Nephron (organoid): Measurements from ENCODE around the gene SSX5.
"Not testable (repeated sequence)": the region's sequence is repeated elsewhere in the genome, so short reads cannot be mapped to it uniquely, and the experiment has no call there.

Experiments
- H3K27ac Mint-ChIP-seq, 3 experiments: 2 replicates each; pipeline ENCODE4 v1.8.0; 2020; ENCODE audit warnings: mixed read lengths in 3 of 3, mild to moderate bottlenecking in 2 of 3, moderate library complexity in 1 of 3
- H3K27me3 Mint-ChIP-seq: 2 replicates; pipeline ENCODE4 v1.8.0; 2021; ENCODE audit warnings: low read depth, mild to moderate bottlenecking, moderate library complexity, mixed read lengths
- H3K36me3 Mint-ChIP-seq: 2 replicates; pipeline ENCODE4 v1.8.0; 2020; ENCODE audit warnings: low read depth, mixed read lengths
- H3K4me1 Mint-ChIP-seq: 2 replicates; pipeline ENCODE4 v1.8.0; 2020; ENCODE audit warnings: mixed read lengths
- H3K4me3 Mint-ChIP-seq, 3 experiments: 2 replicates each; pipeline ENCODE4 v1.8.0; 2020; ENCODE audit warnings: mild to moderate bottlenecking in 3 of 3, mixed read lengths in 3 of 3, moderate library complexity in 2 of 3
- H3K9me3 Mint-ChIP-seq: 2 replicates; pipeline ENCODE4 v1.8.0; 2020; ENCODE audit warnings: mixed read lengths
- TF ChIP-seq, protein P1 (sequence below), 3 experiments: fragments of 200-600 bp; sonication (generic); IDR thresholded peaks; one replicate each; pipeline ENCODE4 v1.5.0; 2021; ENCODE audit warnings: antibody characterized with exemption in 3 of 3; ENCODE audit not compliant: unreplicated experiment in 3 of 3

Gene SSX5, protein sequence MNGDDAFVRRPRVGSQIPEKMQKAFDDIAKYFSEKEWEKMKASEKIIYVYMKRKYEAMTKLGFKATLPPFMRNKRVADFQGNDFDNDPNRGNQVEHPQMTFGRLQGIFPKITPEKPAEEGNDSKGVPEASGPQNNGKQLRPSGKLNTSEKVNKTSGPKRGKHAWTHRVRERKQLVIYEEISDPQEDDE

DNA sequence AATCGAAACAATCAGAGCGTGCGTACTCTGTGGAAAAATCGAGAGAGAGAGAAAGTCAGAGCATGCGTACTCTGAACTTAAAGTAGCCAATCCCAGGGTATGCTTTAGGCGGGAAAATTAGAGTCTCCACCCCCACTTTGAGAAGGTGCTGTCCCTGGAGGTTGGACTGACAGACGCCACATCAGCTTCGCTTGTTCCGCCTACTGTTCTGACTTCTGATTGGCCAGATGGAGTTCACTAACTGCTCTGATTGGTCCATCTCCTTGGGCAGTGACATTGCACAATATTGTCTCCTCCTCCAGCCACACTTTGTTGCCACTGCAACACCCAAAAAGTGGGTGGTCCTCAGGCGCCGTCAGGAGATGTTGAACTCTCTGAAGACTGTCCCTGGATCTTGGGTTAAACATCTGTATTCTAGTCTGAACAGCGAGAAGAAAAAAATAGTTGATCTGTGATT is at the start of gene SSX5:
Gene SSX5, minus strand, starts transcription at position 51 of the 457 bp plus-strand sequence. CDS start 1,437 bp downstream, outside the sequence.
- TF ChIP-seq, protein P1, sequence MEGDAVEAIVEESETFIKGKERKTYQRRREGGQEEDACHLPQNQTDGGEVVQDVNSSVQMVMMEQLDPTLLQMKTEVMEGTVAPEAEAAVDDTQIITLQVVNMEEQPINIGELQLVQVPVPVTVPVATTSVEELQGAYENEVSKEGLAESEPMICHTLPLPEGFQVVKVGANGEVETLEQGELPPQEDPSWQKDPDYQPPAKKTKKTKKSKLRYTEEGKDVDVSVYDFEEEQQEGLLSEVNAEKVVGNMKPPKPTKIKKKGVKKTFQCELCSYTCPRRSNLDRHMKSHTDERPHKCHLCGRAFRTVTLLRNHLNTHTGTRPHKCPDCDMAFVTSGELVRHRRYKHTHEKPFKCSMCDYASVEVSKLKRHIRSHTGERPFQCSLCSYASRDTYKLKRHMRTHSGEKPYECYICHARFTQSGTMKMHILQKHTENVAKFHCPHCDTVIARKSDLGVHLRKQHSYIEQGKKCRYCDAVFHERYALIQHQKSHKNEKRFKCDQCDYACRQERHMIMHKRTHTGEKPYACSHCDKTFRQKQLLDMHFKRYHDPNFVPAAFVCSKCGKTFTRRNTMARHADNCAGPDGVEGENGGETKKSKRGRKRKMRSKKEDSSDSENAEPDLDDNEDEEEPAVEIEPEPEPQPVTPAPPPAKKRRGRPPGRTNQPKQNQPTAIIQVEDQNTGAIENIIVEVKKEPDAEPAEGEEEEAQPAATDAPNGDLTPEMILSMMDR (IDR thresholded peaks at IDR 0.05; ENCODE audit: unreplicated experiment in 3 of 3) = no peak
- H3K27me3 Mint-ChIP-seq = no peaks in the 10 kb centered on the region
- H3K36me3 Mint-ChIP-seq = no peaks in the 10 kb centered on the region
- H3K4me3 Mint-ChIP-seq = no peak within 1 kb of the TSS
- no peaks in the 10 kb centered on the region for H3K4me1 Mint-ChIP-seq
- peaks cover 18% of the 10 kb centered on the region for H3K9me3 Mint-ChIP-seq
- H3K27ac Mint-ChIP-seq = no peak within 1 kb of the TSS

DNA sequence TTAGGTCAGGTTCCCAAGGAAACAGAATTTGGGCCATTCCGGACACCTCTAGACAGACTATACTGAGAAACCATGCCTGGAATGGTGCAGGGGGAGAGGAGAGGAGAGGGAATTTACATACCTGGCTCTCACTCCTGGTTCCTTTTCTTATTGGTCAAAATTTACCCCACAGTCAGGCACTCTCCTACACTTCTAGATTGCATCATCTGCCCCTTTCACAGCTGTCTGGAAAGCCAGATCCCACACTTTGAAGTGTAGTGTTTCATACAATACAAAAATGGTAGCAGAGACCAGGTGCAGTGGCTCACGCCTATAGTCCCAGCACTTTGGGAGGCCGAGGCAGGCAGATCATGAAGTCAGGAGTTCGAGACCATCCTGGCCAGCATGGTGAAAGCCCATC is 27.6 kb upstream of the SSX5 start:
- H3K27ac Mint-ChIP-seq, H3K4me1 Mint-ChIP-seq, H3K27me3 Mint-ChIP-seq, H3K36me3 Mint-ChIP-seq, H3K4me3 Mint-ChIP-seq: not testable (repeated sequence)
- peaks cover 23% of the 10 kb centered on the region for H3K9me3 Mint-ChIP-seq

DNA sequence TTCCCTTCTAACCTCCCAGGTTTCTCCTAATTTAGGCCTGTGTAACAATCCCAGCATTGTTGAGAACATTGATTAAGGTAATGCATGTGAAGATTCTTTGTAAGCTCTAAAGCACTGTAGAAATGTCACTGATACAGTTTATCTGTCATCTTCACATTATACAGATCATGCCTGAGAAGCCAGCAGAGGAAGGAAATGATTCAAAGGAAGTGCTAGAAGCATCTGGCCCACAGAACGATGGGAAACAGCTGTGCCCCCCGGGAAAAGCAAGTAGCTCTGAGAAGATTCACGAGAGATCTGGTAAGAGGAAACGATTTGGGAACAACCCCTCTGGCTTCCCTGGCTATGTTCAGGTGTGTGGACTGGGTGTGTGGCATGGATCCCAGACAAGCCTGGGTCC is 17.7 kb upstream of the SSX5 start:
- H3K27me3 Mint-ChIP-seq, H3K27ac Mint-ChIP-seq, H3K4me3 Mint-ChIP-seq, H3K9me3 Mint-ChIP-seq, H3K4me1 Mint-ChIP-seq, H3K36me3 Mint-ChIP-seq: not testable (repeated sequence)

DNA sequence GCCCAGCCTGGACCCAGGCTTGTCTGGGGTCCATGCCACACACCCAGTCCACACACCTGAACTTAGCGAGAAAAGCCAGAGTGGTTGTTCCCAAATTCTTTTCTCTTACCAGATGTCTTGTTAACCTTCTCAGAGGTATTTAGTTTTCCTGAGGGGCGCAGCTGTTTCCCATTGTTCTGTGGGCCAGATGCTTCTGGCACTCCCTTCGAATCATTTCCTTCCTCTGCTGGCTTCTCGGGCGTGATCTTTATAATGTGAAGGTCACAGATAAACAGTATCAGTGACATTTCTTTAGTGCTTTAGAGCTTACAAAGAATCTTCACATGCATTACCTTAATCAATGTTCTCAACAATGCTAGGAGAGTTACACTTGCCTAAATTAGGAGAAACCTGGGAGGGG is 6.6 kb downstream of the SSX5 start:
- H3K4me1 Mint-ChIP-seq, H3K36me3 Mint-ChIP-seq, H3K27ac Mint-ChIP-seq, H3K4me3 Mint-ChIP-seq, H3K27me3 Mint-ChIP-seq: not testable (repeated sequence)
- H3K9me3 Mint-ChIP-seq = peaks cover 22% of the 10 kb centered on the region

DNA sequence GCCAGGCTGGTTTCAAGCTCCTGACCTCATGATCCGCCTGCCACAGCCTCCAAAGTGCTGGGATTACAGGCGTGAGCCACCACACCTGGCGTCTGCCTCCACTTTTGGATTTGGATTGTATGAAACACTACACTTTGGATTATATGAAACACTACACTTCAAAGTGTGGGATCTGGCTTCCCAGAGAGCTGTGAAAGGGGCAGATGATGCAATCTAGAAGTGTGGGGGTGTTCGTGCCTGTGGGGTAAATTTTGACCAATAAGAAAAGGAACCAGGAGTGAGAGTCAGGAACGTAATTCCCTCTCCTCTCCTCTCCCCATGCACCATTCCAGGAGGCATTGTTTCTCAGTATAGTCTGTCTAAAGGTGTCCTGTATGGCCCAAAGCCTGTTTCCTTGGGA is 14.7 kb downstream of the SSX5 start:
- not testable (repeated sequence) for H3K4me1 Mint-ChIP-seq, H3K4me3 Mint-ChIP-seq, H3K27ac Mint-ChIP-seq, H3K36me3 Mint-ChIP-seq, H3K27me3 Mint-ChIP-seq
- H3K9me3 Mint-ChIP-seq = peaks cover 43% of the 10 kb centered on the region

DNA sequence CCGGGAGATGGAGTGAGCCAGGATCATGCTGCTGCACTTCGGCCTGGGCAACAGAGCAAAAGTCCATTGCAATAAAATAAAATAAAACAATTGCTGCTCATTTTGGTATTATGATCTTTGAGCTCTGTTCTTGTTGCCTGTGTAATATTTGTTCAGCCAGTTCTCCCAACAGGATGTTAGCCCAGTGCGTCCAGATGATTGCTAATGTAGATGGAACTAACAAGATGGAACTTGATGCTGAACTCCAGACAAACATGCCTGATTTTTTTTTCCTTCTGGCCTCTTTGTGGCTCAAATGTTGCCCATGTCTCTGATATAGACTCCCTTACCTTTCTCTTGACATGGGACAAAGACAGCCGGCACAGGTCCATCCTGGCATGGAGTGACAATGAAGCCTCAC is 15.8 kb downstream of the SSX5 start:
- TF ChIP-seq, protein P1 (IDR thresholded peaks at IDR 0.05; ENCODE audit: unreplicated experiment in 3 of 3) = no peak

DNA sequence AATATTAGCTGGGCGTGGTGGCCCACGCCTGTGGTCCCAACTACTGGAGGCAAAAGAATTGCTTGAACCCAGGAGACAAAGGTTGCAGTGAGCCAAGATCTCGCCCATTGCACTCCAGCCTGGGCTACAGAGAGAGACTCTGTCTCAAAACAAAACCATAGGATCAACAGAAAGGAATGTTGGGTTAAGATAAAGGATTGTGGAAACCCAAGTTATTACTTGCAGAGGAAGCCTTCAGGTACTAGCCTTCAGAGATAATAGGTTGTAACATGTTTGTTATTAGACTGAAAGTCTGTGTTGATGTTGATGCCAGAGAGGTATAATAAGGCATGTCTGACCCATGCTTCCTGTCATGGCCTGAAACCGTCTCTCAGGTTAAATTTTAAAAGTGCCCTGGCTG is 16.9 kb downstream of the SSX5 start:
- H3K36me3 Mint-ChIP-seq = no peaks in the 10 kb centered on the region
- TF ChIP-seq, protein P1 (IDR thresholded peaks at IDR 0.05; ENCODE audit: unreplicated experiment in 3 of 3) = no peak
- no peak overlapping the region for H3K27ac Mint-ChIP-seq
- H3K4me3 Mint-ChIP-seq = no peak overlapping the region
- H3K27me3 Mint-ChIP-seq = no peaks in the 10 kb centered on the region
- H3K9me3 Mint-ChIP-seq = peaks cover 31% of the 10 kb centered on the region
- H3K4me1 Mint-ChIP-seq = no peaks in the 10 kb centered on the region

More for the DNA sequence above, 15.8 kb downstream of the SSX5 start:
- Mint-ChIP-seq H3K4me3 (no peak overlapping the region), H3K36me3 (no peaks in the 10 kb centered on the region), H3K27ac (no peak overlapping the region), H3K4me1 (no peaks in the 10 kb centered on the region), H3K9me3 (peaks cover 39% of the 10 kb centered on the region), H3K27me3 (no peaks in the 10 kb centered on the region)

DNA sequence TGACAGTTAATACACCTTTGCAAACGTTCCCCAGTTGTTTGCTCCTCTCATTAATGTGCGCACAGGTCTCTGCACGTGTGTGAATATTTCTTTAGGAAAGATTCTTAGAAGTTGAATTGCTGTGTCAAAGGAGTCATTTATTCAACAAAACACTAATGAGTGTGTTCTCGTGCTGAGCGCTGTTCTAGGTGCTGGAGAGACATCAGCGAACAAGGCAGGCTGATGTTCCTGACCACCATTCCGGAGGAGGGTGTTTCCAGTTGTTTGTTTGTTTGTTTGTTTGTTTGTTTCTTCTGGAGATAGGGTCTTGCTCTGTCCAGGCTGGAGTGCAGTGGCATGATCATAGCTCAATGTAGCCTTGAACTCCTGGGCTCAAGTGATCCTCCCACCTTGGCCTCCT is 30.3 kb downstream of the SSX5 start:
- H3K4me1 Mint-ChIP-seq, H3K27ac Mint-ChIP-seq, H3K27me3 Mint-ChIP-seq, H3K36me3 Mint-ChIP-seq, H3K4me3 Mint-ChIP-seq: not testable (repeated sequence)
- H3K9me3 Mint-ChIP-seq = peaks cover 12% of the 10 kb centered on the region
